HepG2 (cell line): Measurements from ENCODE around the gene ABCG1. TPM values are rescaled to one million over a fixed set of nuclear protein-coding genes. Genes with fewer than 3 reads are reported as not detected.

Experiments used
- ATAC-seq: fragments of 200-7000 bp; cut with Tn5 transposase; 3 replicates; pipeline ENCODE4 v1.9.1; 2020; ENCODE audit warnings: mild to moderate bottlenecking, moderate library complexity
- BruUV-seq: library from RNA; stranded (reverse); fragments of 400-500 nt; replicated peaks from 2 replicates; lab custom pipeline; 2021; lab: Mats Ljungman, UMichigan
- CTCF ChIA-PET: fragments of 300-600 bp; formaldehyde crosslinking; extraction: SDS; loops from one replicate; lab custom pipeline; 2021; ENCODE audit warnings: low total read pairs, inconsistent platforms, low intra/inter-chr PET ratio; lab: Yijun Ruan, JAX
- POLR2A ChIA-PET: fragments of 350-600 bp; sonication (Branson Sonifier 250); formaldehyde crosslinking; loops from one replicate; lab custom pipeline; 2020; ENCODE audit warnings: antibody characterized with exemption, inconsistent platforms; lab: Yijun Ruan, JAX
- DNase-seq: peaks from one replicate; pipeline ENCODE4 v3.0.0-alpha.2; 2015; ENCODE audit warnings: low spot score
- FAIRE-seq: peaks from 3 replicates; lab custom pipeline; 2011; peaks lifted over from hg19 to GRCh38; lab: Jason Lieb, UNC
- H2AFZ ChIP-seq: one replicate; pipeline ENCODE4 v1.6.1; 2011; ENCODE audit warnings: low read length, inconsistent platforms
- H3K27ac ChIP-seq: fragments of 300-600 bp; 3 replicates; pipeline ENCODE4 v1.8.0; 2011; ENCODE audit warnings: mixed run types, mild to moderate bottlenecking, mixed read lengths, low read length, inconsistent platforms; ENCODE audit not compliant: insufficient read depth; ENCODE audit errors: extremely low read length
- H3K27me3 ChIP-seq, 2 experiments: fragments of 200-600 bp in 1 of 2; 2 replicates in 1 of 2; 3 replicates in 1 of 2; pipeline versions ENCODE4 v1.6.0 to v1.8.0; 2011; ENCODE audit warnings: low read length in 2 of 2, mild to moderate bottlenecking in 2 of 2, moderate library complexity in 2 of 2, inconsistent platforms in 1 of 2; ENCODE audit not compliant: insufficient read depth in 2 of 2, control insufficient read depth in 1 of 2
- H3K36me3 ChIP-seq, 2 experiments: fragments of 200-600 bp in 1 of 2; replicated peaks in 1 of 2; 2 replicates in 1 of 2; 3 replicates in 1 of 2; pipeline versions ENCODE4 v1.5.1 to v1.8.0; 2011; ENCODE audit warnings: low read length in 2 of 2, inconsistent platforms in 1 of 2; ENCODE audit not compliant: insufficient read depth in 2 of 2, control insufficient read depth in 1 of 2
- H3K4me1 ChIP-seq: 2 replicates; pipeline ENCODE4 v1.5.1; 2012; ENCODE audit warnings: low read length, inconsistent platforms; ENCODE audit not compliant: insufficient read depth
- H3K4me2 ChIP-seq: 2 replicates; pipeline ENCODE4 v1.6.0; 2011; ENCODE audit warnings: low read depth, low read length, inconsistent platforms
- H3K4me3 ChIP-seq, 3 experiments: fragments of 200-600 bp in 1 of 3; sonication (generic), shearing (Covaris generic) in 1 of 3; replicated peaks in 1 of 3; 2 replicates each; pipeline ENCODE4 v1.5.1; 2011 to 2016; ENCODE audit warnings: low read length in 3 of 3, inconsistent platforms in 2 of 3, low read depth in 2 of 3, mild to moderate bottlenecking in 2 of 3, control low read depth in 1 of 3, mixed read lengths in 1 of 3; ENCODE audit not compliant: insufficient read depth in 1 of 3
- H3K79me2 ChIP-seq: one replicate; pipeline ENCODE4 v1.6.1; 2011; ENCODE audit warnings: low read length, inconsistent platforms; ENCODE audit not compliant: insufficient read depth
- H3K9ac ChIP-seq: 2 replicates; pipeline ENCODE4 v1.6.0; 2011; ENCODE audit warnings: mild to moderate bottlenecking, low read depth, low read length, inconsistent platforms; ENCODE audit not compliant: insufficient read depth
- H3K9me3 ChIP-seq: 2 replicates; pipeline ENCODE4 v1.5.1; 2012; ENCODE audit warnings: mild to moderate bottlenecking, low read length
- H4K20me1 ChIP-seq: 2 replicates; pipeline ENCODE4 v1.6.0; 2011; ENCODE audit warnings: inconsistent platforms, mild to moderate bottlenecking, low read length, moderate library complexity; ENCODE audit not compliant: insufficient read depth
- AKNA ChIP-seq: sonication (generic); formaldehyde crosslinking; IDR thresholded peaks from 2 replicates; pipeline ENCODE4 v1.4.0; 2020; ENCODE audit warnings: missing genetic modification reagents, borderline replicate concordance
- BCL6 ChIP-seq: IDR thresholded peaks from 2 replicates; pipeline ENCODE4 v1.6.1; 2016; ENCODE audit warnings: missing genetic modification reagents, missing compliant biosample characterization
- ELK4 ChIP-seq: sonication (generic); formaldehyde crosslinking; IDR thresholded peaks from 2 replicates; pipeline ENCODE4 v1.9.0; 2021; ENCODE audit warnings: missing genetic modification reagents, borderline replicate concordance
- GATAD2A ChIP-seq: IDR thresholded peaks from 2 replicates; pipeline ENCODE4 v1.6.1; 2016
- KAT7 ChIP-seq: IDR thresholded peaks from 2 replicates; pipeline ENCODE4 v1.6.1; 2018; ENCODE audit warnings: borderline replicate concordance, missing compliant biosample characterization
- YEATS2 ChIP-seq: sonication (generic); formaldehyde crosslinking; IDR thresholded peaks from 2 replicates; pipeline ENCODE4 v1.4.0; 2020; ENCODE audit warnings: missing genetic modification reagents, borderline replicate concordance
- ZBTB38 ChIP-seq: sonication (generic); formaldehyde crosslinking; IDR thresholded peaks from 2 replicates; pipeline ENCODE4 v1.5.1; 2020; ENCODE audit warnings: mild to moderate bottlenecking, missing genetic modification reagents
- ZIK1 ChIP-seq: sonication (generic); formaldehyde crosslinking; IDR thresholded peaks from 2 replicates; pipeline ENCODE4 v1.5.0; 2020; ENCODE audit warnings: mild to moderate bottlenecking, low read depth, missing genetic modification reagents, borderline replicate concordance
- WGBS: methylation state at CpG from one replicate; pipeline ENCODE4 v1.1.6; 2017; ENCODE audit warnings: low lambda C conversion rate; 5-methylcytosine and 5-hydroxymethylcytosine counted together
- in situ Hi-C: cut with HindIII; loops from 2 replicates; pipeline ENCODE4 v1.10.0; 2017; ENCODE audit warnings: low pct_unique_long_range_greater_than_20kb; ENCODE audit not compliant: extremely low pct_ligation_motif_present
- intact Hi-C: fragments of 100-400 bp; cut with micrococcal nuclease; formaldehyde crosslinking; loops from one replicate; pipeline ENCODE4 v1.10.0; 2022; ENCODE audit not compliant: unreplicated experiment
- polyA plus RNA-seq, 8 experiments: library from polyadenylated mRNA; depleted of rRNA in 3 of 8; stranded (reverse) in 7 of 8; unstranded in 1 of 8; fragments of >200 nt; fragmentation: Illumina TruSeq in 4 of 8; extraction: Trizol in 4 of 8; gene quantifications; 2 replicates each; pipeline versions ENCODE4 v1.2.1 to v1.2.3, GENCODE V29; 2011 to 2016; ENCODE audit warnings: low read depth in 4 of 8, missing spikeins in 1 of 8, mixed read lengths in 1 of 8; ENCODE audit not compliant: insufficient read depth in 1 of 8
- total RNA-seq, 5 experiments: library from RNA; depleted of rRNA; stranded (reverse); fragments of >200 nt; fragmentation: Illumina TruSeq; extraction: Trizol; gene quantifications; 2 replicates each; pipeline ENCODE4 v1.2.3, GENCODE V29; 2016; ENCODE audit warnings: low read depth in 1 of 5
- TF ChIP-seq, protein P1 (sequence below): sonication (generic); formaldehyde crosslinking; IDR thresholded peaks from 2 replicates; pipeline ENCODE4 v1.5.1; 2020; ENCODE audit warnings: mild to moderate bottlenecking, missing genetic modification reagents

The ABCG1 gene
- total and polyA plus RNA-seq, 2 of the 13 experiments (the other 11 are each of a cell fraction or from before 2014, with no cell fraction given) = 0.04 TPM; not detected in 1

- no peak for TF ChIP-seq AKNA (CRISPR knock-in tag)
- peak; percentile 41; the same call in 1 of the 2 replicates for TF ChIP-seq GATAD2A (CRISPR knock-in tag)
- peak; percentile 45; the same call in 1 of the 2 replicates for TF ChIP-seq BCL6 (CRISPR knock-in tag)
Measured at GRCh38 chr21:42262831-42263231, 43.9 kb downstream of the ABCG1 start (continued).

DNA sequence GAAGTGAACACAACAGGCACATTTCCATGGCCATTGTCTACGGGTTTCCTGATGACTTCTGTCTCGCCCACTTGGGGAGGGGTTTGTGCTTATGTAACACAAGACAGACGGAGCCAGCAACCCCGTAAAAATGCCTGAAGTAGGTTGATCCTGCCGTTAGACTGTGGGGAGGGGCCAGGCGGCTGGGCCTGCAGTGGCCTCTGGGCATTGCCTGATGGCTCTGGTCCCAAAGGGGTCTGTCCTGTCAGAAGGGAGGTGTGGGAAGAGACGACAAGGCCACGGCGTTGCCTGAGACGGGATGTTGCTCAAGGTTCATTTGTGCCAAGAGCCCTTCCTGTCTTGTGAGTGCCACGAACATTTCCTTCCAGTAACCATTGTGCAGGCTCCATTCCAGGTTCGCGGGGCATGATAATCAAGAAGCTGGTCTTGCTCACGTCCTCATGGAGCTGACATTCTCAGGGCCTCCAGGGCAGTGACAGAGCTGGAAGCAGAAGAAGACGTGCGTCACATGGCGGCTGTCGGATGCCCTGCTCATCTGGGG lies 44.7 kb downstream of the ABCG1 start:
- no peak for DNase-seq
- in situ Hi-C loops = no loop called here
- Histone ChIP-seq H3K79me2 (no peaks in the 10 kb centered on the region), H4K20me1 (no peaks in the 10 kb centered on the region; the same call in 1 of the 2 replicates), H3K4me3 (no peak overlapping the region), H3K36me3 (no peaks in the 10 kb centered on the region), H3K9me3 (no peaks in the 10 kb centered on the region), H2AFZ (no peak overlapping the region), H3K4me2 (no peak overlapping the region), H3K9ac (no peak overlapping the region), H3K4me1 (peaks cover 28% of the 10 kb centered on the region), H3K27ac (no peak overlapping the region), H3K27me3 (peaks cover 3 to 33% of the 10 kb centered on the region in 2 experiments; a peak in 4 of 5 replicates)
- intact Hi-C loops = no loop called here
- no peak for ATAC-seq
- 67% methylated on average over 14 of the region's 18 CpGs for WGBS
- CTCF ChIA-PET = no interaction called here
- BruUV-seq = no TSS peak
- no peak for FAIRE-seq
- POLR2A ChIA-PET = no interaction called here
- TF ChIP-seq YEATS2 (CRISPR knock-in tag) = no peak
- TF ChIP-seq ELK4 (CRISPR knock-in tag) = no peak
- TF ChIP-seq, protein P1, sequence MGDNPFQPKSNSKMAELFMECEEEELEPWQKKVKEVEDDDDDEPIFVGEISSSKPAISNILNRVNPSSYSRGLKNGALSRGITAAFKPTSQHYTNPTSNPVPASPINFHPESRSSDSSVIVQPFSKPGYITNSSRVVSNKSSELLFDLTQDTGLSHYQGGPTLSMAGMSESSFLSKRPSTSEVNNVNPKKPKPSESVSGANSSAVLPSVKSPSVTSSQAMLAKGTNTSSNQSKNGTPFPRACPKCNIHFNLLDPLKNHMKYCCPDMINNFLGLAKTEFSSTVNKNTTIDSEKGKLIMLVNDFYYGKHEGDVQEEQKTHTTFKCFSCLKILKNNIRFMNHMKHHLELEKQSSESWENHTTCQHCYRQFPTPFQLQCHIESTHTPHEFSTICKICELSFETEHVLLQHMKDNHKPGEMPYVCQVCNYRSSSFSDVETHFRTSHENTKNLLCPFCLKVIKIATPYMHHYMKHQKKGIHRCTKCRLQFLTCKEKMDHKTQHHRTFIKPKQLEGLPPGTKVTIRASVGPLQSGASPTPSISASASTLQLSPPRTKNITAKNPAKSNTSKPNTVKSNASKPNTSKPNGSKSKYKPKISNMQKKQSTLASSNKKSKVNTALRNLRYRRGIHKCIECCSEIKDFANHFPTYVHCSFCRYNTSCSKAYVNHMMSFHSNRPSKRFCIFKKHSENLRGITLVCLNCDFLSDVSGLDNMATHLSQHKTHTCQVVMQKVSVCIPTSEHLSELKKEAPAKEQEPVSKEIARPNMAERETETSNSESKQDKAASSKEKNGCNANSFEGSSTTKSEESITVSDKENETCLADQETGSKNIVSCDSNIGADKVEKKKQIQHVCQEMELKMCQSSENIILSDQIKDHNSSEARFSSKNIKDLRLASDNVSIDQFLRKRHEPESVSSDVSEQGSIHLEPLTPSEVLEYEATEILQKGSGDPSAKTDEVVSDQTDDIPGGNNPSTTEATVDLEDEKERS (CRISPR knock-in tag) = no peak
- TF ChIP-seq KAT7 (CRISPR knock-in tag) = no peak
- TF ChIP-seq ZBTB38 (CRISPR knock-in tag) = no peak
- TF ChIP-seq ZIK1 (CRISPR knock-in tag) = no peak
